Measurements from ENCODE around the gene TWNK.

TWNK gene

DNA sequence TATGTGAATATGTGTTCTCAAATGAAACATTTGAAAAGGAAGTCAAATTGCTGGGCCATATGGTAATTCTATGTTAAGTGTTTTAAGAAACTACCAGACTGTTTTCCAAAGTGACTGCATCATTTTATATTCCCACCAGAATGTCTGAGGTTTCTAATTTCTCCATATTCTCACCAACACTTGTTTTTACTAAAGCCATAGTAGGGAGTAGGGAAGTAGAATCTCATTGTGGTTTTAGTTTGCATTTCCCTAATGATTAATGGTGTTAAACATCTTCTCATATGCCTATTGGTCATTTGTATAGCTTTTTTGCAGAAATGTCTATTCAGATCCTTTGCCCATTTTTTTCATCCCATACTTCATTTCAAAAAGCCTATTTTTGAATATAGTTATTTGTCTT lies 27.1 kb upstream of the TWNK start:
- H3K4me3 ChIP-seq (ENCODE audit: control insufficient read depth, low read depth, low read length): no peak overlapping the region
- no peak for DNase-seq (ENCODE audit: low read depth)
- TF ChIP-seq, protein P1, sequence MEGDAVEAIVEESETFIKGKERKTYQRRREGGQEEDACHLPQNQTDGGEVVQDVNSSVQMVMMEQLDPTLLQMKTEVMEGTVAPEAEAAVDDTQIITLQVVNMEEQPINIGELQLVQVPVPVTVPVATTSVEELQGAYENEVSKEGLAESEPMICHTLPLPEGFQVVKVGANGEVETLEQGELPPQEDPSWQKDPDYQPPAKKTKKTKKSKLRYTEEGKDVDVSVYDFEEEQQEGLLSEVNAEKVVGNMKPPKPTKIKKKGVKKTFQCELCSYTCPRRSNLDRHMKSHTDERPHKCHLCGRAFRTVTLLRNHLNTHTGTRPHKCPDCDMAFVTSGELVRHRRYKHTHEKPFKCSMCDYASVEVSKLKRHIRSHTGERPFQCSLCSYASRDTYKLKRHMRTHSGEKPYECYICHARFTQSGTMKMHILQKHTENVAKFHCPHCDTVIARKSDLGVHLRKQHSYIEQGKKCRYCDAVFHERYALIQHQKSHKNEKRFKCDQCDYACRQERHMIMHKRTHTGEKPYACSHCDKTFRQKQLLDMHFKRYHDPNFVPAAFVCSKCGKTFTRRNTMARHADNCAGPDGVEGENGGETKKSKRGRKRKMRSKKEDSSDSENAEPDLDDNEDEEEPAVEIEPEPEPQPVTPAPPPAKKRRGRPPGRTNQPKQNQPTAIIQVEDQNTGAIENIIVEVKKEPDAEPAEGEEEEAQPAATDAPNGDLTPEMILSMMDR (IDR thresholded peaks at IDR 0.05; ENCODE audit: control insufficient read depth, insufficient read depth, low read depth, low read length, missing control alignments): no peak

DNA sequence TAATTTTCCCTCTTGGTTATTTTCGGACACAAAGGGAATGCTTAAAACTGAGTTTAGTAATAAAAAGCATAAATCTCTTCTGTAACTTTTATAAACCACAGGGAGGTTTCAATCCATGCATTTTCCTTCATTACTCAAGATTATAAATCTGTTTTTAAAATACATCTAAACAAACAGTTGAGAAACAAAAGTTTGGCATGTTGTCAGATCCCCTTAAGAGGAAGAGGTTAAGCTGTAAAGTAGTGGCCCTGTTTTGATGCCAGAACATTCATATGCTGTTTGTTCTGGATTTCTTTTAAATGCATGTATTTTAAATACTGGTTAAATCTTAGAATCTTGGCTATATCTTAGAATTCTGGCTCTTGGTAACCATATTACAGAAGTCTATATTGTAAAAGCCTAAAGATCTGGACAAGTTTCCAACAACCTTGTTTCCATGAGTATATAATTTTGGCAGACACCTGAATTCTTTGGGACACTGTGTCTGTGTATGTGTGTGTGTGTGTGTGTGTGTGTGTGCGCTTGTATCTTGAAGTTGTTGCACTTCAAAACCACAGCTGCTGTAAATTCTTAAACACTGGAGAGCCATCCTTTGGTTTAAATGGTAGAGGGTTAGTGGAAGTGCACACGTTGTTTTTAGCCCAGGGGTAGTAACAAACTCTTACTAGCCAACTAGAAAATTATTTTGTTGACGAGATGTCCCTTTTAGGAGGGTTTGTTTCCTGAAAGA lies 24.8 kb upstream of the TWNK start:
- TF ChIP-seq, protein P1 (IDR thresholded peaks at IDR 0.05; ENCODE audit: control insufficient read depth, insufficient read depth, low read depth, low read length, missing control alignments): no peak
- no peak for DNase-seq (ENCODE audit: low read depth)

DNA sequence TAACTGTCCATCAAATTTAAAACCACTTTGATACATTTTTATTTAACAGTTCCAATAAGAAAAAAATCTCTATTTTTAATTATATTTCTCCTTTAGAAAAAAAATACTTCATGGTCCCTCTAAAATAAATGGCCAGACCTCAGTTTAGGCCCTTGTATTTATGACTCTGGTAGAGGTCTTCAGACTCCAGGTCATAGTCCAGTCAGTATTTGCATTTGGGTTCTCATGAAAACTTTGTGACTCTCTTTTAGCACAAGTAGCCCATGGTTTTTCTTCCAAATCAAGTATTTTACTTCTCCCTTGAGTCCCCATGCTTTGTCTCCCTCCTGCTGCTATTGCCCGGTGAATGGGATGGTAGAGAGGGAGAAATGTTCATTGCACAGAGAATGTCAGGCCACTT lies 23.5 kb upstream of the TWNK start:
- DNase-seq (ENCODE audit: low read depth): no peak
- H3K4me3 ChIP-seq (ENCODE audit: control insufficient read depth, low read depth, low read length): no peak overlapping the region
- TF ChIP-seq, protein P1 (IDR thresholded peaks at IDR 0.05; ENCODE audit: control insufficient read depth, insufficient read depth, low read depth, low read length, missing control alignments): no peak

More for the DNA sequence above, 24.8 kb upstream of the TWNK start:
- H3K4me3 ChIP-seq (ENCODE audit: control insufficient read depth, low read depth, low read length): no peak overlapping the region

DNA sequence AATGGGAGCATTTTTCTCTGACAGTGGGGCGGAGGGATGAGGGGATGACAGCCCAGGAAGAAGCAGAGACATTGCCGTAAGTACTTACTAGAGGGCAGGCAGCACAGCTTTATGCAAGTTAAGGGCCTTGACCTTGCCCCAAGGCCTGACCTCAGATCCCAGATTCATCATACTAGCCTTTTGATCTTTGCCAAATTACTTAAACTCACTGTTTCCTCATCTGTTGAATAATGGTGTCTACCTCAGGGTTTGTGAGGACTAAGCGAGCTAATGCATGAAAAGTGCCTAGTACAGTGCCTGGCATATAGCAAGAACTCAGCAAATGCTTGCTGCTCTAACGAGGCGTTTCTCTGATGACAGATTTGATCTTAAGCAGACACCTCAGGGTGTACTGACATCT lies 21.5 kb upstream of the TWNK start:
- TF ChIP-seq, protein P1 (IDR thresholded peaks at IDR 0.05; ENCODE audit: control insufficient read depth, insufficient read depth, low read depth, low read length, missing control alignments): no peak
- no peak overlapping the region for H3K4me3 ChIP-seq (ENCODE audit: control insufficient read depth, low read depth, low read length)
- DNase-seq (ENCODE audit: low read depth): no peak

DNA sequence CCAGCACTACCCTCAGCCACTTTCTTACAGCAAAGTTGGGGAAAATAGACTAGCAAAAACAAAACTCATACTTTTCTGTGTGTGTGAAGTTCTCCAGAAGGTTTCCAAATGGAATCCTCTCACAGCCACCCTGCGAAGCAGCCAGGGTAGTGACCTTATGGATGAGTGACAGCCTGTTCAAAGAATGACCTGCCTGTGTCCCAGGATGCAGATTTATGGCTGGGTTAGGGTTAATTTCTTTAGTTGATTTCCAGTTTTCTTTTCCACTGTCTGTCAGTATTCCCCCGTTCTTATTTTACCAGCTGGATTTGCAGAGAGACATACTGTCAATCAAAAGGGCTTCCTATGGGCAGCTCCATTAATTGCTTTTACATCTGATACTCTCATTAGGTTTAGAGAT lies 20.5 kb upstream of the TWNK start:
- H3K4me3 ChIP-seq (ENCODE audit: control insufficient read depth, low read depth, low read length): no peak overlapping the region
- no peak for DNase-seq (ENCODE audit: low read depth)
- TF ChIP-seq, protein P1 (IDR thresholded peaks at IDR 0.05; ENCODE audit: control insufficient read depth, insufficient read depth, low read depth, low read length, missing control alignments): no peak

DNA sequence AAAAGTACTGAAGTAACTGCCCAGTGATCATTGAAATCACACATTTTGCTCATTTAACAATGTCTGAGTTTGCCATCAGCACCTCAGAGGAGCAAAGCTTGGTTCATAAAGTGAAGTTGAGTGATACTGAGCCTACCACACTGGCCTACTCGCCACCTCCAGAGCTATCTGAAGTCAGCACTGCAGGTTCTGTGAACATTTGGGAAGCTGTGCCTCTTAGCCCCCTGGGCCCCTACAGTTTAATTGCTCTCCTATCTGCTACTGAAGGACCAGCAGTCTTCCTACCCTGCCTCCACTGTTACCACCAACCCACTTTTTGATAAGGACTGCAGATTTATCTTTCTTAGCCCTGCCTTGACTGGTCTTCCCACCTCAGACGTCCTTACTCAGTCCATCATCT lies 20.0 kb upstream of the TWNK start:
- no peak for DNase-seq (ENCODE audit: low read depth)
- TF ChIP-seq, protein P1 (IDR thresholded peaks at IDR 0.05; ENCODE audit: control insufficient read depth, insufficient read depth, low read depth, low read length, missing control alignments): no peak
- H3K4me3 ChIP-seq (ENCODE audit: control insufficient read depth, low read depth, low read length): no peak overlapping the region
